GM12891 (cell line): ENCODE results near the gene CEMP1.

Experiments
- PAX5 ChIP-seq: IDR thresholded peaks from 2 replicates; pipeline ENCODE4 v1.6.1; 2011; ENCODE audit warnings: low read length, moderate library complexity, mild to moderate bottlenecking; ENCODE audit not compliant: insufficient read depth, severe bottlenecking
- POLR2A ChIP-seq: IDR thresholded peaks from 2 replicates; pipeline ENCODE4 v1.6.1; 2011; ENCODE audit warnings: low read depth, low read length, control low read depth
- POLR2AphosphoS5 ChIP-seq: IDR thresholded peaks from 2 replicates; pipeline ENCODE4 v1.6.1; 2011; ENCODE audit warnings: low read depth, low read length, control low read depth
- POU2F2 ChIP-seq: IDR thresholded peaks from 2 replicates; pipeline ENCODE4 v1.6.1; 2011; ENCODE audit warnings: low read depth, mild to moderate bottlenecking, control low read depth, low read length, moderate library complexity
- SPI1 ChIP-seq: IDR thresholded peaks from 2 replicates; pipeline ENCODE4 v1.6.1; 2011; ENCODE audit warnings: low read depth, low read length, control low read depth
- TAF1 ChIP-seq: IDR thresholded peaks from 2 replicates; pipeline ENCODE4 v1.6.1; 2011; ENCODE audit warnings: low read depth, low read length, control low read depth

DNA sequence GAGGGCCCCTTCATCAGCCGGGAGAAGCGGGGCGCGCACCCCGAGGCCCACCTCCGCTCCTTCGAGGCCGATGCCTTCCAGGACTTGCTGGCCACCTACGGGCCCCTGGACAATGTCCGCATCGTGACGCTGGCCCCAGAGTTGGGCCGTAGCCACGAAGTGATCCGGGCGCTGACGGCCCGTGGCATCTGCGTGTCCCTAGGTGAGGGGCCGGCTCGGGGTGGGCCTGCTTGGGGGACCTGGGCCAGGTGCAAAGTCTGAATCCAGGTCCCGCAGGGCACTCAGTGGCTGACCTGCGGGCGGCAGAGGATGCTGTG is 3.5 kb downstream of the CEMP1 start:
- TF ChIP-seq POLR2AphosphoS5 (no peak), SPI1 (no peak), TAF1 (no peak), PAX5 (no peak), POLR2A (no peak), POU2F2 (no peak)
